Karpas-422 (cell line): Measurements from ENCODE around the gene ADRA2B. TPM values are rescaled to one million over a fixed set of nuclear protein-coding genes. Genes with fewer than 3 reads are reported as not detected.
"Not testable (repeated sequence)": the region's sequence is repeated elsewhere in the genome, so short reads cannot be mapped to it uniquely, and the experiment has no call there.

Source experiments
- DNase-seq: peaks from one replicate; pipeline ENCODE4 v3.0.0-alpha.2; 2015
- H2AFZ ChIP-seq: fragments of 200-600 bp; sonication (generic); 2 replicates; pipeline ENCODE4 v1.6.1; 2014; ENCODE audit warnings: antibody characterized with exemption, low read length, mixed read lengths
- H3K27ac ChIP-seq: fragments of 200-600 bp; sonication (generic); 2 replicates; pipeline ENCODE4 v1.5.1; 2014; ENCODE audit warnings: mild to moderate bottlenecking, low read length, moderate library complexity
- H3K27me3 ChIP-seq: fragments of 200-600 bp; sonication (generic); 2 replicates; pipeline ENCODE4 v1.6.1; 2014; ENCODE audit warnings: low read length, mixed read lengths
- H3K36me3 ChIP-seq: fragments of 200-600 bp; sonication (generic); 2 replicates; pipeline ENCODE4 v1.6.1; 2014; ENCODE audit warnings: low read length, mixed read lengths; ENCODE audit not compliant: insufficient read depth
- H3K4me1 ChIP-seq: fragments of 200-600 bp; sonication (generic); 2 replicates; pipeline ENCODE4 v1.6.1; 2014; ENCODE audit warnings: mild to moderate bottlenecking, low read length, mixed read lengths
- H3K4me2 ChIP-seq: fragments of 200-600 bp; sonication (generic); 2 replicates; pipeline ENCODE4 v1.6.1; 2014; ENCODE audit warnings: low read length, low read depth, mild to moderate bottlenecking; ENCODE audit not compliant: poor library complexity, severe bottlenecking
- H3K4me3 ChIP-seq: fragments of 200-600 bp; sonication (generic); 2 replicates; pipeline ENCODE4 v1.5.1; 2014; ENCODE audit warnings: mild to moderate bottlenecking, antibody characterized with exemption, low read length, mixed read lengths
- H3K79me2 ChIP-seq: fragments of 200-600 bp; sonication (generic); 2 replicates; pipeline ENCODE4 v1.6.1; 2014; ENCODE audit warnings: mild to moderate bottlenecking, low read length, mixed read lengths
- H3K9ac ChIP-seq: fragments of 200-600 bp; sonication (generic); 2 replicates; pipeline ENCODE4 v1.6.0; 2014; ENCODE audit warnings: low read length
- H3K9me2 ChIP-seq: fragments of 200-600 bp; sonication (generic), shearing (Covaris generic); replicated peaks from 2 replicates; pipeline ENCODE4 v1.6.0; 2014; ENCODE audit warnings: mild to moderate bottlenecking, low read length, moderate library complexity; ENCODE audit not compliant: insufficient read depth
- H3K9me3 ChIP-seq: fragments of 300-700, 200-600 bp; sonication (generic); 2 replicates; pipeline ENCODE4 v1.6.1; 2014; ENCODE audit warnings: low read length, mixed read lengths
- H4K20me1 ChIP-seq: fragments of 200-600 bp; sonication (generic); 2 replicates; pipeline ENCODE4 v1.6.1; 2014; ENCODE audit warnings: mild to moderate bottlenecking, antibody characterized with exemption, low read length, low read depth; ENCODE audit not compliant: insufficient read depth
- total RNA-seq: library from RNA; depleted of rRNA; stranded (reverse); fragments of >200 nt; shearing (Covaris generic); gene quantifications from 2 replicates; pipeline ENCODE4 v1.2.3, GENCODE V29; 2014; ENCODE audit warnings: low replicate concordance; rRNA removed

The ADRA2B gene
- total RNA-seq, 1 experiment from 2014 or later: not detected

- Histone ChIP-seq H3K9ac (no peak overlapping the region), H3K79me2 (no peaks in the 10 kb centered on the region), H3K9me2 (no peaks in the 10 kb centered on the region), H3K4me3 (no peak overlapping the region), H3K27ac (no peak overlapping the region), H3K36me3 (no peaks in the 10 kb centered on the region), H2AFZ (0 out of 2 replicates have a peak overlapping the region, but pooled peaks have one; percentile 36), H3K9me3 (no peaks in the 10 kb centered on the region), H3K4me1 (no peaks in the 10 kb centered on the region), H4K20me1 (no peaks in the 10 kb centered on the region), H3K27me3 (no peaks in the 10 kb centered on the region), H3K4me2 (no peak overlapping the region)
- DNase-seq: no peak
These were observed 50.9 kb downstream of the ADRA2B start for GRCh38 chr2:96065381-96065930.

GRCh38 chr2:96064760-96065159 is 51.6 kb downstream of the ADRA2B start:
- not testable (repeated sequence) for H2AFZ ChIP-seq, H3K36me3 ChIP-seq, H3K79me2 ChIP-seq, H3K4me1 ChIP-seq, H3K4me2 ChIP-seq, H3K4me3 ChIP-seq, DNase-seq, H3K27ac ChIP-seq, H3K27me3 ChIP-seq, H3K9ac ChIP-seq, H3K9me3 ChIP-seq, H4K20me1 ChIP-seq, H3K9me2 ChIP-seq

GRCh38 chr2:96064047-96064675 is 52.2 kb downstream of the ADRA2B start:
- not testable (repeated sequence) for H3K27ac ChIP-seq, DNase-seq, H3K27me3 ChIP-seq, H2AFZ ChIP-seq, H3K4me2 ChIP-seq, H3K4me1 ChIP-seq, H3K9me2 ChIP-seq, H3K36me3 ChIP-seq, H3K4me3 ChIP-seq, H3K79me2 ChIP-seq, H3K9me3 ChIP-seq, H4K20me1 ChIP-seq, H3K9ac ChIP-seq

- H3K36me3 ChIP-seq, H3K9ac ChIP-seq, H3K27ac ChIP-seq, H3K79me2 ChIP-seq, H3K27me3 ChIP-seq, H3K4me2 ChIP-seq, H3K4me3 ChIP-seq, H3K9me2 ChIP-seq, H3K9me3 ChIP-seq, H2AFZ ChIP-seq, H3K4me1 ChIP-seq, H4K20me1 ChIP-seq: not testable (repeated sequence)
- peak; percentile 61 for DNase-seq
These were observed 53.1 kb downstream of the ADRA2B start for GRCh38 chr2:96063116-96063899.

Other genes with a start within 250 kb of the ADRA2B start
- 56.3 and 74.4 TPM in 2 replicates for gene ANKRD36C, start 124.7 kb downstream of the ADRA2B start, total RNA-seq
- gene GPAT2, start 81.7 kb downstream of the ADRA2B start, total RNA-seq: not detected in 2 replicates
- not detected in 2 replicates for gene ASTL, start 21.9 kb upstream of the ADRA2B start, total RNA-seq
- gene DUSP2, start 28.9 kb upstream of the ADRA2B start, total RNA-seq: 25.1 and 45.2 TPM in 2 replicates
- 140 and 167 TPM in 2 replicates for gene STARD7, start 92.3 kb upstream of the ADRA2B start, total RNA-seq
- 17.7 and 21.9 TPM in 2 replicates for gene TMEM127, start 149.4 kb upstream of the ADRA2B start, total RNA-seq
- gene CIAO1, start 149.7 kb upstream of the ADRA2B start, total RNA-seq: 71.2 and 101 TPM in 2 replicates
- 68.1 and 83.8 TPM in 2 replicates for gene SNRNP200, start 189.0 kb upstream of the ADRA2B start, total RNA-seq
- 12.4 and 21.2 TPM in 2 replicates for gene ITPRIPL1, start 208.7 kb upstream of the ADRA2B start, total RNA-seq
- 23.1 and 24.2 TPM in 2 replicates for gene NCAPH, start 219.2 kb upstream of the ADRA2B start, total RNA-seq